GM12878 (cell line): ENCODE measurements around the gene DIS3L. TPM values are rescaled to one million over a fixed set of nuclear protein-coding genes. Genes with fewer than 3 reads are reported as not detected.

Experiments
- ATF7 ChIP-seq: fragments of 450-650 bp; IDR thresholded peaks from 2 replicates; pipeline ENCODE4 v1.6.1; 2016; ENCODE audit warnings: low read depth, mild to moderate bottlenecking
- BCL3 ChIP-seq: IDR thresholded peaks from 2 replicates; pipeline ENCODE4 v1.6.1; 2011; ENCODE audit warnings: borderline replicate concordance, low read depth, mild to moderate bottlenecking, moderate library complexity, low read length; ENCODE audit not compliant: insufficient read depth, poor library complexity, severe bottlenecking
- BRCA1 ChIP-seq: IDR thresholded peaks from 2 replicates; pipeline ENCODE4 v1.6.1; 2011; ENCODE audit warnings: low read depth, low read length, improper control_type of control experiment
- CBFB ChIP-seq: IDR thresholded peaks from 2 replicates; pipeline ENCODE4 v1.6.1; 2016; ENCODE audit warnings: antibody characterized with exemption, low read depth
- CBX3 ChIP-seq: fragments of 200-600 bp; sonication (generic); IDR thresholded peaks from 2 replicates; pipeline ENCODE4 v1.6.1; 2016; ENCODE audit warnings: low read depth, borderline replicate concordance
- CHD4 ChIP-seq: fragments of 200-600 bp; sonication (generic); IDR thresholded peaks from 2 replicates; pipeline ENCODE4 v1.6.1; 2016; ENCODE audit warnings: mild to moderate bottlenecking
- CREB1 ChIP-seq: IDR thresholded peaks from 2 replicates; pipeline ENCODE4 v1.6.1; 2012; ENCODE audit warnings: low read depth, mild to moderate bottlenecking, inconsistent platforms
- E4F1 ChIP-seq: fragments of 450-650 bp; IDR thresholded peaks from 2 replicates; pipeline ENCODE4 v1.6.1; 2018; ENCODE audit warnings: borderline replicate concordance, mild to moderate bottlenecking; ENCODE audit not compliant: partially characterized antibody
- EP300 ChIP-seq, 2 experiments: fragments of 150-350 bp in 1 of 2; IDR thresholded peaks; 2 replicates each; pipeline ENCODE4 v1.6.1; 2011 to 2012; ENCODE audit warnings: low read depth in 2 of 2, low read length in 2 of 2, borderline replicate concordance in 1 of 2, improper control_type of control experiment in 1 of 2, inconsistent platforms in 1 of 2; ENCODE audit not compliant: control insufficient read depth in 1 of 2
- KLF5 ChIP-seq: fragments of 450-650 bp; IDR thresholded peaks from 2 replicates; pipeline ENCODE4 v1.6.1; 2014; ENCODE audit warnings: mild to moderate bottlenecking; ENCODE audit not compliant: partially characterized antibody
- MLLT1 ChIP-seq: fragments of 450-650 bp; IDR thresholded peaks from 2 replicates; pipeline ENCODE4 v1.6.1; 2016; ENCODE audit warnings: mild to moderate bottlenecking
- MTA2 ChIP-seq: fragments of 450-650 bp; IDR thresholded peaks from 2 replicates; pipeline ENCODE4 v1.6.1; 2016; ENCODE audit warnings: low read depth, mild to moderate bottlenecking, moderate library complexity
- PAX8 ChIP-seq: fragments of 450-650 bp; IDR thresholded peaks from 2 replicates; pipeline ENCODE4 v1.6.1; 2017; ENCODE audit warnings: mild to moderate bottlenecking, moderate library complexity
- RAD51 ChIP-seq: fragments of 450-650 bp; IDR thresholded peaks from 2 replicates; pipeline ENCODE4 v1.6.1; 2016; ENCODE audit warnings: moderate library complexity, mild to moderate bottlenecking, inconsistent platforms
- SIX5 ChIP-seq: IDR thresholded peaks from 2 replicates; pipeline ENCODE4 v1.6.1; 2011; ENCODE audit warnings: mild to moderate bottlenecking, low read depth, low read length, moderate library complexity; ENCODE audit not compliant: severe bottlenecking
- SMAD5 ChIP-seq: IDR thresholded peaks from 2 replicates; pipeline ENCODE4 v1.6.1; 2016; ENCODE audit warnings: antibody characterized with exemption, low read depth
- SMARCA5 ChIP-seq: fragments of 450-650 bp; IDR thresholded peaks from 2 replicates; pipeline ENCODE4 v1.6.1; 2017; ENCODE audit warnings: mild to moderate bottlenecking
- TBL1XR1 ChIP-seq: IDR thresholded peaks from 2 replicates; pipeline ENCODE4 v1.6.1; 2012; ENCODE audit warnings: low read depth, low read length, improper control_type of control experiment
- TCF7 ChIP-seq: IDR thresholded peaks from 2 replicates; pipeline ENCODE4 v1.6.1; 2014; ENCODE audit warnings: antibody characterized with exemption, borderline replicate concordance
- ZBED1 ChIP-seq: IDR thresholded peaks from 2 replicates; pipeline ENCODE4 v1.6.1; 2016; ENCODE audit warnings: borderline replicate concordance
- ZNF274 ChIP-seq: IDR thresholded peaks from one replicate; pipeline ENCODE4 v1.8.0; 2011; ENCODE audit not compliant: insufficient read length, insufficient read depth
- ZSCAN29 ChIP-seq: fragments of 450-650 bp; IDR thresholded peaks from 2 replicates; pipeline ENCODE4 v1.6.1; 2017; ENCODE audit warnings: mild to moderate bottlenecking, moderate library complexity
- polyA plus RNA-seq, 11 experiments: library from polyadenylated mRNA; depleted of rRNA in 4 of 11; unstranded in 6 of 11; stranded (reverse) in 5 of 11; fragments of >200 nt; fragmentation: Nextera tagmentation in 4 of 11; fragmentation: Illumina TruSeq in 1 of 11; extraction: Ambion mirVana in 4 of 11; extraction: Trizol in 1 of 11; gene quantifications; 1 replicate in 1 of 11; 2 replicates in 10 of 11; pipeline versions ENCODE4 v1.2.1 to v1.2.3, GENCODE V29; 2011 to 2016; ENCODE audit warnings: inconsistent platforms in 2 of 11, missing spikeins in 2 of 11, low read depth in 1 of 11
- total RNA-seq, 4 experiments: library from RNA; depleted of rRNA in 3 of 4; stranded (reverse); fragments of >200 nt in 3 of 4; fragmentation: Illumina TruSeq in 1 of 4; extraction: Trizol in 1 of 4; gene quantifications; 2 replicates each; pipeline versions ENCODE4 v1.2.1 to v1.2.3, GENCODE V29; 2013 to 2021
- TF ChIP-seq, protein P1 (sequence below): fragments of 450-650 bp; IDR thresholded peaks from 2 replicates; pipeline ENCODE4 v1.6.1; 2017; ENCODE audit warnings: borderline replicate concordance

The DIS3L gene
- total and polyA plus RNA-seq, 10 of the 15 experiments (the other 5 are each of a cell fraction or from before 2014, with no cell fraction given): 7.6 to 33.7 (median 25.5) TPM

GRCh38 chr15:66356359-66357236 is 63.2 kb downstream of the DIS3L start, which contains the start of gene TIPIN (continued):
- no peak for TF ChIP-seq PAX8
- TF ChIP-seq RAD51: no peak
- TF ChIP-seq CREB1: peak; percentile 93
- peak; percentile 87; the same call in 1 of the 2 replicates for TF ChIP-seq SMAD5
- TF ChIP-seq ZBED1: peak; percentile 35; the same call in 1 of the 2 replicates
- TF ChIP-seq ATF7: no peak
- no peak for TF ChIP-seq TCF7
- peak; percentile 99 for TF ChIP-seq CBFB
- TF ChIP-seq CBX3: no peak
- no peak; a peak in 1 of 4 replicates for TF ChIP-seq EP300 (IDR thresholded peaks at IDR 0.05; ENCODE audit: borderline replicate concordance in 1 of 2, control insufficient read depth in 1 of 2, low read depth in 2 of 2, low read length in 2 of 2)
- TF ChIP-seq TBL1XR1: 0 out of 2 replicates have a peak, but pooled peaks have one; percentile 30
- peak; percentile 65; the same call in 1 of the 2 replicates for TF ChIP-seq SMARCA5
- TF ChIP-seq MTA2: no peak
- TF ChIP-seq KLF5: no peak
- TF ChIP-seq MLLT1: peak; percentile 79
- TF ChIP-seq CHD4: no peak
- TF ChIP-seq ZSCAN29: no peak
- TF ChIP-seq BCL3: no peak
- peak; percentile 37 for TF ChIP-seq SIX5
- TF ChIP-seq BRCA1: peak; percentile 98
- no peak for TF ChIP-seq ZNF274
- TF ChIP-seq, protein P1, sequence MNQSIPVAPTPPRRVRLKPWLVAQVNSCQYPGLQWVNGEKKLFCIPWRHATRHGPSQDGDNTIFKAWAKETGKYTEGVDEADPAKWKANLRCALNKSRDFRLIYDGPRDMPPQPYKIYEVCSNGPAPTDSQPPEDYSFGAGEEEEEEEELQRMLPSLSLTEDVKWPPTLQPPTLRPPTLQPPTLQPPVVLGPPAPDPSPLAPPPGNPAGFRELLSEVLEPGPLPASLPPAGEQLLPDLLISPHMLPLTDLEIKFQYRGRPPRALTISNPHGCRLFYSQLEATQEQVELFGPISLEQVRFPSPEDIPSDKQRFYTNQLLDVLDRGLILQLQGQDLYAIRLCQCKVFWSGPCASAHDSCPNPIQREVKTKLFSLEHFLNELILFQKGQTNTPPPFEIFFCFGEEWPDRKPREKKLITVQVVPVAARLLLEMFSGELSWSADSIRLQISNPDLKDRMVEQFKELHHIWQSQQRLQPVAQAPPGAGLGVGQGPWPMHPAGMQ: peak; percentile 93
- TF ChIP-seq E4F1: peak; percentile 17
